Activated CD4-positive, alpha-beta T cell treated with anti-CD3 and anti-CD28 coated beads, Interleukin-2, Interleukin-4, amounts not matched to agents 100 ng/mL and 50 ng/mL, durations not matched to agents 16 hours and 8 hours (primary cell): ENCODE data around the gene FAN1.
"Not testable (repeated sequence)": the region's sequence is repeated elsewhere in the genome, so short reads cannot be mapped to it uniquely, and the experiment has no call there.

Source experiments
- DNase-seq: peaks from one replicate; pipeline ENCODE4 v3.0.0-alpha.2; 2020; ENCODE audit warnings: low spot score

Gene FAN1

DNA sequence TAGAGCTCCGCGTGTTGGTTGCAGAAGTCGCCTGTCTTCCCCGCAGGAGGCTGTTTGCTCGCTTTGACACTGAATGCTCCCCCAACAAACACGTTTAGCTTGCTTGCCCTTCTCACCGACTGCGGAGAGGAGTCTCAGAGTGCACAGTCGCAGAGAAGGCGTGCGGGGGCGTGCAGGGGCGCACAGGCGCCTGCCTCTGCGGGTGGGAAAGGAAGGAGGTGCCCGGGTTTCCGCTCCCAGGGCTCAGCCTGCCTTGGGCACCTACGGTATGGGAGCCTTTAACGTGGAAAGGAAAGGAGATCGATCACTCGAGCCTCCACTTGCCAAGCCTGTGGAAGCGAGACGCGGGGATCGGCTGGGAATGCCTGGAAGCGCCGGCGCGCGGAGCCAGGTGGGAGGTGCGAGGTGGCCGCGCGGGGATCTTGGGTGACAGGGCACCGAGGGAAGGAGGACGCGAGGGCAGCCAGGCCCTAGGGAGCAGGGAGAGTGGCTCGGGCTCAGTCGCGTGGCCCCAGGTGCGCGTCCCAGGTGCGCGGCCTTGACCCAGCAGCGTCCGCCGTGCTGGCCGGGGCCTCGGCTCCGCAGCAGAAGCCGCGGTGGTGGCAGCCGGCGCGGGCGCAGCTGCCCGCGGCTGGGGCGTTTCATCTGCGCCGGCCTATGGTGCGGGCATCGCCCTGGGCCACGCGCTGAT lies at the start of gene FAN1:
Gene FAN1 (plus strand): TSS at position 419 of the 691 bp plus-strand sequence. CDS start 749 bp downstream, outside the sequence.
- DNase-seq: peak; percentile 87

- DNase-seq: peak; percentile 25
Observed at GRCh38 chr15:30859091-30859874, 44.4 kb upstream of the FAN1 start.

DNA sequence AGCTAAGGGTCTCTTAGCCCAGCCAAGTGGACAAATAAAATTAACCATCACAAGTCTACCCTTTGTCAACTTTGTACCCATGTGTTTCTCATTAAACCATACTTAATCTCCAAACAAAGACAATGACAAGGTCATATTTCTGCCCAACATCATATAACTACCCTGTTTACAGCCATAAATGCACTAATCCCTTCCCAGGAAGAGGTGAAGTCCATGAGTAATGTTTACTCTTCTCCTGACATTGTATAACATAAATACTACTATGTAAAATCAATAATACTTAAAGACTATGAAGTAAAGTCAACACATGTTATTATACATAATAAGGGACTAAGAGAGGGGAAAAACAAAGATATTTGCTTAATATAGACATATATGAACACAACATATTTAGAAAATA lies 38.5 kb upstream of the FAN1 start:
- DNase-seq: no peak

GRCh38 chr15:30870681-30871080 lies 33.0 kb upstream of the FAN1 start:
- DNase-seq: no peak

- no peak for DNase-seq
Observed at GRCh38 chr15:30872341-30872748, 31.4 kb upstream of the FAN1 start.

DNA sequence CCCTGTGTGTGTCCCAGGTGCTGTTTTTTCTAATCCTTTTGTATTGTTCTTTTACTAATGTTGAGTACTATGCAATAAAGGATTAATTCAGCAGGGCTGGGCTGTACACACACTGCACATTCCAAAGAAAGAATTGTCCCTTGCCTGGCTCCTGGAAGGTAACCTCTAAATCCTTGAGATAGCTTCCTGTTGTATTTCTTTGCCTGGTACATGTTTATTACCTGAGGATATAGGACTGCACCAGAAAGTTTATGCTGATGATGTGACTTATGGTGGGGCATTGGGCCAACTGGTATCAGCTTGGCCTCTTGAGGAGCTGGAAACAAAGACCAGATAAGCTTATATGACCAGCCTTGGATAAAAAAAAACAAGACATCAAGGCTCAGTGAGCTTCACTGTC lies 26.6 kb upstream of the FAN1 start:
- DNase-seq: no peak

DNA sequence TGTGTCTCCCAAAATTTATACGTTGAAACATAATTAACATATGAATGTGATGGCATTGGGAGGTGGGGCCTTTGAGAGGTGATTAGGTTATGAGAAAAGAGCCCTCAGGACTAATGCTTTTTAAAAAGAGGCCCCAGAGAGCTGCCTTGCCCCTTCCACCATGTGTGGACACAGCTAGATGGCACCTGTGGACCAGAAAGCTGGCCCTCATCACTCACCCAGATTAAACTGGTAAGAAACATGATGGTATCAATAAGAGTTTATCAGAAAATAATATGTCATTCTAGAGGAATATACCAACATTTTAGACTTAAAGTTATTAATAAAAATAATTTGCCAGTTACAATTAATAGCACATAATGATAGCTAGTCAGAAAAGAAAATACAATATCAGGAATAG lies 25.2 kb upstream of the FAN1 start:
- DNase-seq: no peak

DNA sequence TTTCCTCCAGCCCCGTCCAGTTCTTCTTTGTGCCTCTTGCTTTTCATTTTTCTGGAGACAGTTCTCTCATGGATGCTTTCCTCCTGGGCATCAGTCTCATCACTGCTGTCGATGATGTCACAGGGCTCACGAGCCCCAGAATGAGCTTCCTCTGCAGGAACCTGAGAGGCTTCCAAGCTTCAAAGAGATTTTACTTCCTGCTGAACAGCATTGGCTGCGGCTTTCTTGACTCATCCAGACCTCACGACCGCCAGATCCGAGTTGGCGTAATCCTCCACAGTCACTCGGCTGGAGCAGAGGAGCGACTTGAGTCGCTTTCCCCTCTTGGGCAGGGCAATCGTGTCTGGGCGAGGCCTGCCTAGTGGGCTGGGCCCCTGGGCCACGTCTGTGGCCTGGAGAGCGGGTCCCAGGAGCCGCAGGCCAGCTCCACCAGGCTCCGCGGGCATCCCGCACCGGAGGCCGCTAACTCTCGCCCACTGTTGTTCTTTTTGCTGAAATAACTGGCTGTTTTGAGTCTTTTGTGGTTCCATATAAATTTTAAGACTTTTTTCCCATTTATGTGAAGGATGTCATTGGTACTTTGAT lies 20.8 kb upstream of the FAN1 start:
- DNase-seq: peak; percentile 12

- DNase-seq: not testable (repeated sequence)
Observed at GRCh38 chr15:30883666-30884065, 20.0 kb upstream of the FAN1 start.

- no peak for DNase-seq
Observed at GRCh38 chr15:30885814-30886213, 17.9 kb upstream of the FAN1 start.

GRCh38 chr15:30889196-30889595 lies 14.5 kb upstream of the FAN1 start:
- DNase-seq: no peak

DNA sequence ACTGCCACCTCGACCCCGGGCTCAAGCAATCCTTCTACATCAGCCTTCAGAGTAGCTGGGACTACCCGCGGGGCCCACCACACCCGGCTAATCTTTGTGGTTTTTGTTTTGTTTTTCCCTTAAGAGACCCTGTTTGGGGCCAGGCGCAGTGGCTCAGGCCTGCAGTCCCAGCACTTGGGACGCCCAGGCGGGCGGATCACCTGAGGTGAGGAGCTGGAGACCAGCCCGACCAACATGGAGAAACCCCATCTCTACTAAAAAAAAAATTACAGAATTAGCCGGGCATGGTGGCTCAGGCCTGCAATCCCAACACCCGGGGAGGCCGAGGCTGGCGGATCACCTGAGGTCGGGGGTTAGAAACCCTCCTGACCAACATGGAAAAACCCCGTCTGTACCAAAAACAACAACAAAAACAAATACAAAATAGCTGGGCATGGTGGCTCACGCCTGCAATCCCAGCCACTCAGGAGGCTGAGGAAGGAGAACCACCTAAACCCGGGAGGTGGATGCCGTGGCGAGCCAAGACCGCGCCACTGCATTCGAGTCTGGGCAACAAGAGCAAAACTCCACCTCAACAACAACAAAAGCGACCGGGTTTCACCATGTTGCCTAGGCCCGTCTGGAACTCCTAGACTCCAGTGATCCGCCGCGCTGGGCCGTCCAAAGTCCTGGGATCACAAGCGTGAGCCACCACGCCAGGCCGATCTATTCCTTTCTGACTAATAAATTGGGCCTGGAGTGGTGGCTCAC lies 8.1 kb upstream of the FAN1 start:
- DNase-seq: no peak

GRCh38 chr15:30896211-30896606 lies 7.5 kb upstream of the FAN1 start:
- DNase-seq: no peak

GRCh38 chr15:30901889-30902288 lies 1.8 kb upstream of the FAN1 start:
- DNase-seq: no peak

DNA sequence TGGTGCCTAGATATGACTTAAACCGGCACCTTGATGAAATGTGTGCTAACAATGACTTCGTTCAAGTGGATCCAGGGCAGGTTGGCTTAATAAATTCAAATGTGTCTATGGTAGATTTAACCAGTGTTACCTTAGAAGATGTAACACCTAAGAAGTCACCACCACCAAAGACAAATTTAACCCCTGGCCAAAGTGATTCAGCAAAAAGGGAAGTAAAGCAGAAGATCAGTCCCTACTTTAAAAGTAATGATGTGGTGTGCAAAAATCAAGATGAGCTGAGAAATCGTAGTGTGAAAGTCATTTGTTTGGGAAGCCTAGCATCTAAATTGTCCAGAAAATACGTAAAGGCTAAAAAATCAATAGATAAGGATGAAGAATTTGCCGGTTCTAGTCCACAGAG lies 1.1 kb downstream of the FAN1 start:
- no peak for DNase-seq

DNA sequence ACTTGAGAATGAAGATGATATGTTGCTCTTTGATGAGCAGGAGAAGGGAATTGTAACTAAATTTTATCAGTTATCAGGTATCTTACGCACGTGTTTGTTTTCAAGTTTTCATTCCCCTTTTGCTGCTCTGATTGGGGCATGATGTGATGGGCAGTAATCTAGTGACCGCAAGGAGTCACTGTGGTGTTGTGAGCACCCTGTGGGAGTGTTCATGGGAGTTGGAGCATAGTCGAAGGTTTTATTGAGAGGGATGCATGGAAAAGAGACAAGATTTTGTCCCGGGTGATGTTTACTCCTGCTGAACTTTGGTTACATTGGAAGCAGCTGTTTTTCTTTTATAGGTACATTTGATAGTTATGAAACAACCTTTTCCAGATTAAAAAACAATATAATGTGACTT lies 2.1 kb downstream of the FAN1 start:
- DNase-seq: no peak

DNA sequence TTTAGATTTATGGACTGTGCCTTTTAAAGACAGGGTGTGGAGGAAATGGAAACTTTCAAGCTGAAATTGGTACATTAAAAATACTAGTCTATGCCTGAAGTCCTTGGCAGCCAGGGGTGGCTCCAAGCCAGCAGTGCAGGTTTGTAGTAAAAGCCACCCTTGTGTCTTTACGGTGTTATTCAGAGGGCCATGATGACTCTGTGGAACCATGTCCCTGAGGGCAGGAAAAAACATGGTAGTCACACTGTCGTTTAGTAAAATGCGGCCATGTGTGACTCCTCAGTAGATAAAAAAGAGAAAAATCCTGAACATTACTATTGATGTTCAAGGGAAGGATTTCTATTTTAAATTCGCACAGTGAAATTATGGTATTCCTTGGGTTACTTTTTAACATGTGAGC lies 2.7 kb downstream of the FAN1 start:
- no peak for DNase-seq

- DNase-seq: no peak
Observed at GRCh38 chr15:30913761-30914160, 10.0 kb downstream of the FAN1 start.

DNA sequence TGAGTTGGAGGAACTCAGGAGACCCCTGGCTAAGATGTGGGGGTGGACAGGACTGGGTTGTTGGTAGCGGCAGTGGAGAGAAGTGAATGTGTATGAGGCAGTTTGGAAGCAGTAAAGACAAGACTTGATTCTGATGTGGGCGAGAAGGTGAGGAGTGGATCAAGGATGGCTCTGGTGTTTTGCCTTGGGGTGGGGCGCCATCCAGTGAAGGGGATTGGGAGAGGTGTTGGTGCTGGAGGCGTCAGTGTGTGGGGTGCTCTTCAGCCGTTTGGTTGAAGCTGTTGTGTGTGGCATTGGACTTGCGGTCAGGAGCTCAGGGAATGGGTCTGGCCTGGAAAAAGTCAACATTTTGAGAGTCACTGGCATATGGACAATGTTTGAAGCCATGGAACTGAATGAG lies 13.3 kb downstream of the FAN1 start:
- no peak for DNase-seq

GRCh38 chr15:30917675-30918074 lies 14.0 kb downstream of the FAN1 start:
- no peak for DNase-seq

DNA sequence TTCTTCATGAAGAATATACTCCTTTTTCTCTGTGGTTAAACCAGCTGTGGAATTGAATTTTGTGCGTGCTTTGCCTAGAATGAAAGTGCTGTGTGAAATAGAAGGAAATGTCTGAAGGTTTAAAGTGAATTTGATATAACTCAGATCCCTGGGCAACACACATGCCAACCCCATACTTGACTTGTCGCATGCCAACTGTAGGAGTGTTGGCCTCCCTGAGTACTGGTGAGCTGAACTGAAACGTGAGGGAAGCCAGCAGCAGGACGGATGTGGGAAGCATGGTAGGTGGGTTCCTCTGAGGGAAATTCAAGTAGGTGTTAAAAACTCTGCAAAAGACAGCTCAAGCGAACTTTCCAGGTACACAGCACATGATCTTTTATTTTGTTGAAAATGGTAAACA lies 14.7 kb downstream of the FAN1 start:
- no peak for DNase-seq

DNA sequence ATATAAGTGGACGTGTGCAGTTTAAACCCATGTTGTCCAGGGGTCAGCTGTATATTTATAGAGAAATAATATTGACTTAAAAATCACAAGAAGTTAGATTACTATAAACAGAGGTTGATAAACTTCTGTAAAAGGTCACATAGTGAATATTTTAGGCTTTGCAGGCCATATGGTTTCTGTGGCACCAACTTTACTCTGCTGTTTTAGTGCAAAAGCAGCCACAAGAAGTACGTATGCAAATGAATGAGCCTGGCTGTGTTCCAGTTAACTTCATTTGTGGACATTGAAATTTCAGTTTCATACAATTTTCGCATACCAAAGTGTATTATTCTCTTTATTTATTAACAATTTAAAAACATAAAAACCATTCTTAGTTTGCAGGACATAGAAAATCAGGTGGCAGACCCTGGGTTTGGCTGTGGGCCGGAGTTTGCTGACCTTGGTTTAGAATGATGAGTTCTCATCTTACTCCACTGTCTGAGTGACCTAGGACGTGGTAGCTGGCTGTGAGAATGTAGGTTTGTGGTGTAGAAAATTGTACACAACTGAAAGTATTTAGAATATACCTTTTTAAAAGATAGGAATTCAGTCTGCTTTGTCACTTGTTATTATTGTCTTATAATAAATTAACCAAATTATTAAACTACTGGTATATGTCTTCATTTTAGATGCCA lies 16.3 kb downstream of the FAN1 start:
- no peak for DNase-seq
